HepG2 (cell line): ENCODE data around the gene SKIDA1. TPM values are rescaled to one million over a fixed set of nuclear protein-coding genes. Genes with fewer than 3 reads are reported as not detected.

Source experiments
- ATAC-seq: fragments of 200-7000 bp; cut with Tn5 transposase; 3 replicates; pipeline ENCODE4 v1.9.1; 2020; ENCODE audit warnings: mild to moderate bottlenecking, moderate library complexity
- BruUV-seq: library from RNA; stranded (reverse); fragments of 400-500 nt; replicated peaks from 2 replicates; lab custom pipeline; 2021; lab: Mats Ljungman, UMichigan
- CTCF ChIA-PET: fragments of 300-600 bp; formaldehyde crosslinking; extraction: SDS; loops from one replicate; lab custom pipeline; 2021; ENCODE audit warnings: low total read pairs, inconsistent platforms, low intra/inter-chr PET ratio; lab: Yijun Ruan, JAX
- POLR2A ChIA-PET: fragments of 350-600 bp; sonication (Branson Sonifier 250); formaldehyde crosslinking; loops from one replicate; lab custom pipeline; 2020; ENCODE audit warnings: antibody characterized with exemption, inconsistent platforms; lab: Yijun Ruan, JAX
- DNase-seq: peaks from one replicate; pipeline ENCODE4 v3.0.0-alpha.2; 2015; ENCODE audit warnings: low spot score
- FAIRE-seq: peaks from 3 replicates; lab custom pipeline; 2011; peaks lifted over from hg19 to GRCh38; lab: Jason Lieb, UNC
- H2AFZ ChIP-seq: one replicate; pipeline ENCODE4 v1.6.1; 2011; ENCODE audit warnings: low read length, inconsistent platforms
- H3K27ac ChIP-seq: fragments of 300-600 bp; 3 replicates; pipeline ENCODE4 v1.8.0; 2011; ENCODE audit warnings: mixed run types, mild to moderate bottlenecking, mixed read lengths, low read length, inconsistent platforms; ENCODE audit not compliant: insufficient read depth; ENCODE audit errors: extremely low read length
- H3K27me3 ChIP-seq, 2 experiments: fragments of 200-600 bp in 1 of 2; 2 replicates in 1 of 2; 3 replicates in 1 of 2; pipeline versions ENCODE4 v1.6.0 to v1.8.0; 2011; ENCODE audit warnings: low read length in 2 of 2, mild to moderate bottlenecking in 2 of 2, moderate library complexity in 2 of 2, inconsistent platforms in 1 of 2; ENCODE audit not compliant: insufficient read depth in 2 of 2, control insufficient read depth in 1 of 2
- H3K36me3 ChIP-seq, 2 experiments: fragments of 200-600 bp in 1 of 2; replicated peaks in 1 of 2; 2 replicates in 1 of 2; 3 replicates in 1 of 2; pipeline versions ENCODE4 v1.5.1 to v1.8.0; 2011; ENCODE audit warnings: low read length in 2 of 2, inconsistent platforms in 1 of 2; ENCODE audit not compliant: insufficient read depth in 2 of 2, control insufficient read depth in 1 of 2
- H3K4me1 ChIP-seq: 2 replicates; pipeline ENCODE4 v1.5.1; 2012; ENCODE audit warnings: low read length, inconsistent platforms; ENCODE audit not compliant: insufficient read depth
- H3K4me2 ChIP-seq: 2 replicates; pipeline ENCODE4 v1.6.0; 2011; ENCODE audit warnings: low read depth, low read length, inconsistent platforms
- H3K4me3 ChIP-seq, 3 experiments: fragments of 200-600 bp in 1 of 3; sonication (generic), shearing (Covaris generic) in 1 of 3; replicated peaks in 1 of 3; 2 replicates each; pipeline ENCODE4 v1.5.1; 2011 to 2016; ENCODE audit warnings: low read length in 3 of 3, inconsistent platforms in 2 of 3, low read depth in 2 of 3, mild to moderate bottlenecking in 2 of 3, control low read depth in 1 of 3, mixed read lengths in 1 of 3; ENCODE audit not compliant: insufficient read depth in 1 of 3
- H3K79me2 ChIP-seq: one replicate; pipeline ENCODE4 v1.6.1; 2011; ENCODE audit warnings: low read length, inconsistent platforms; ENCODE audit not compliant: insufficient read depth
- H3K9ac ChIP-seq: 2 replicates; pipeline ENCODE4 v1.6.0; 2011; ENCODE audit warnings: mild to moderate bottlenecking, low read depth, low read length, inconsistent platforms; ENCODE audit not compliant: insufficient read depth
- H3K9me3 ChIP-seq: 2 replicates; pipeline ENCODE4 v1.5.1; 2012; ENCODE audit warnings: mild to moderate bottlenecking, low read length
- H4K20me1 ChIP-seq: 2 replicates; pipeline ENCODE4 v1.6.0; 2011; ENCODE audit warnings: inconsistent platforms, mild to moderate bottlenecking, low read length, moderate library complexity; ENCODE audit not compliant: insufficient read depth
- JUNB ChIP-seq: sonication (generic); formaldehyde crosslinking; IDR thresholded peaks from 2 replicates; pipeline ENCODE4 v1.8.0; 2022; ENCODE audit warnings: missing genetic modification reagents, mild to moderate bottlenecking, borderline replicate concordance
- ZNF713 ChIP-seq: sonication (generic); formaldehyde crosslinking; IDR thresholded peaks from 2 replicates; pipeline ENCODE4 v1.4.0; 2020; ENCODE audit warnings: mild to moderate bottlenecking, missing genetic modification reagents
- WGBS: methylation state at CpG from one replicate; pipeline ENCODE4 v1.1.6; 2017; ENCODE audit warnings: low lambda C conversion rate; 5-methylcytosine and 5-hydroxymethylcytosine counted together
- in situ Hi-C: cut with HindIII; loops from 2 replicates; pipeline ENCODE4 v1.10.0; 2017; ENCODE audit warnings: low pct_unique_long_range_greater_than_20kb; ENCODE audit not compliant: extremely low pct_ligation_motif_present
- intact Hi-C: fragments of 100-400 bp; cut with micrococcal nuclease; formaldehyde crosslinking; loops from one replicate; pipeline ENCODE4 v1.10.0; 2022; ENCODE audit not compliant: unreplicated experiment
- polyA plus RNA-seq, 8 experiments: library from polyadenylated mRNA; depleted of rRNA in 3 of 8; stranded (reverse) in 7 of 8; unstranded in 1 of 8; fragments of >200 nt; fragmentation: Illumina TruSeq in 4 of 8; extraction: Trizol in 4 of 8; gene quantifications; 2 replicates each; pipeline versions ENCODE4 v1.2.1 to v1.2.3, GENCODE V29; 2011 to 2016; ENCODE audit warnings: low read depth in 4 of 8, missing spikeins in 1 of 8, mixed read lengths in 1 of 8; ENCODE audit not compliant: insufficient read depth in 1 of 8
- total RNA-seq, 5 experiments: library from RNA; depleted of rRNA; stranded (reverse); fragments of >200 nt; fragmentation: Illumina TruSeq; extraction: Trizol; gene quantifications; 2 replicates each; pipeline ENCODE4 v1.2.3, GENCODE V29; 2016; ENCODE audit warnings: low read depth in 1 of 5
- TF ChIP-seq, protein P1 (sequence below): sonication (generic); formaldehyde crosslinking; IDR thresholded peaks from 2 replicates; pipeline ENCODE4 v1.4.0; 2020; ENCODE audit warnings: missing genetic modification reagents, borderline replicate concordance
- TF ChIP-seq, protein P2 (sequence below): sonication (generic); formaldehyde crosslinking; IDR thresholded peaks from 2 replicates; pipeline ENCODE4 v1.8.0; 2022; ENCODE audit warnings: mild to moderate bottlenecking, missing genetic modification reagents, borderline replicate concordance
- TF ChIP-seq, protein P3 (sequence below), 2 experiments: sonication (generic) in 1 of 2; formaldehyde crosslinking in 1 of 2; IDR thresholded peaks; 2 replicates each; pipeline versions ENCODE4 v1.6.1 to v1.9.0; 2014 to 2022; ENCODE audit warnings: antibody characterized with exemption in 1 of 2, borderline replicate concordance in 1 of 2, inconsistent platforms in 1 of 2, low read depth in 1 of 2, missing genetic modification reagents in 1 of 2

Gene SKIDA1
- total and polyA plus RNA-seq, 2 of the 13 experiments (the other 11 are each of a cell fraction or from before 2014, with no cell fraction given), result 0.73 to 1.5 TPM

- TF ChIP-seq, protein P1, sequence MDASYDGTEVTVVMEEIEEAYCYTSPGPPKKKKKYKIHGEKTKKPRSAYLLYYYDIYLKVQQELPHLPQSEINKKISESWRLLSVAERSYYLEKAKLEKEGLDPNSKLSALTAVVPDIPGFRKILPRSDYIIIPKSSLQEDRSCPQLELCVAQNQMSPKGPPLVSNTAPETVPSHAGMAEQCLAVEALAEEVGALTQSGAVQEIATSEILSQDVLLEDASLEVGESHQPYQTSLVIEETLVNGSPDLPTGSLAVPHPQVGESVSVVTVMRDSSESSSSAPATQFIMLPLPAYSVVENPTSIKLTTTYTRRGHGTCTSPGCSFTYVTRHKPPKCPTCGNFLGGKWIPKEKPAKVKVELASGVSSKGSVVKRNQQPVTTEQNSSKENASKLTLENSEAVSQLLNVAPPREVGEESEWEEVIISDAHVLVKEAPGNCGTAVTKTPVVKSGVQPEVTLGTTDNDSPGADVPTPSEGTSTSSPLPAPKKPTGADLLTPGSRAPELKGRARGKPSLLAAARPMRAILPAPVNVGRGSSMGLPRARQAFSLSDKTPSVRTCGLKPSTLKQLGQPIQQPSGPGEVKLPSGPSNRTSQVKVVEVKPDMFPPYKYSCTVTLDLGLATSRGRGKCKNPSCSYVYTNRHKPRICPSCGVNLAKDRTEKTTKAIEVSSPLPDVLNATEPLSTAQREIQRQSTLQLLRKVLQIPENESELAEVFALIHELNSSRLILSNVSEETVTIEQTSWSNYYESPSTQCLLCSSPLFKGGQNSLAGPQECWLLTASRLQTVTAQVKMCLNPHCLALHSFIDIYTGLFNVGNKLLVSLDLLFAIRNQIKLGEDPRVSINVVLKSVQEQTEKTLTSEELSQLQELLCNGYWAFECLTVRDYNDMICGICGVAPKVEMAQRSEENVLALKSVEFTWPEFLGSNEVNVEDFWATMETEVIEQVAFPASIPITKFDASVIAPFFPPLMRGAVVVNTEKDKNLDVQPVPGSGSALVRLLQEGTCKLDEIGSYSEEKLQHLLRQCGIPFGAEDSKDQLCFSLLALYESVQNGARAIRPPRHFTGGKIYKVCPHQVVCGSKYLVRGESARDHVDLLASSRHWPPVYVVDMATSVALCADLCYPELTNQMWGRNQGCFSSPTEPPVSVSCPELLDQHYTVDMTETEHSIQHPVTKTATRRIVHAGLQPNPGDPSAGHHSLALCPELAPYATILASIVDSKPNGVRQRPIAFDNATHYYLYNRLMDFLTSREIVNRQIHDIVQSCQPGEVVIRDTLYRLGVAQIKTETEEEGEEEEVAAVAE, result peak; percentile 51; the same call in 1 of the 2 replicates
- TF ChIP-seq, all 625 proteins: peak for 52
Observed at GRCh38 chr10:21495002-21495751, 30.3 kb downstream of the SKIDA1 start (continued).

DNA sequence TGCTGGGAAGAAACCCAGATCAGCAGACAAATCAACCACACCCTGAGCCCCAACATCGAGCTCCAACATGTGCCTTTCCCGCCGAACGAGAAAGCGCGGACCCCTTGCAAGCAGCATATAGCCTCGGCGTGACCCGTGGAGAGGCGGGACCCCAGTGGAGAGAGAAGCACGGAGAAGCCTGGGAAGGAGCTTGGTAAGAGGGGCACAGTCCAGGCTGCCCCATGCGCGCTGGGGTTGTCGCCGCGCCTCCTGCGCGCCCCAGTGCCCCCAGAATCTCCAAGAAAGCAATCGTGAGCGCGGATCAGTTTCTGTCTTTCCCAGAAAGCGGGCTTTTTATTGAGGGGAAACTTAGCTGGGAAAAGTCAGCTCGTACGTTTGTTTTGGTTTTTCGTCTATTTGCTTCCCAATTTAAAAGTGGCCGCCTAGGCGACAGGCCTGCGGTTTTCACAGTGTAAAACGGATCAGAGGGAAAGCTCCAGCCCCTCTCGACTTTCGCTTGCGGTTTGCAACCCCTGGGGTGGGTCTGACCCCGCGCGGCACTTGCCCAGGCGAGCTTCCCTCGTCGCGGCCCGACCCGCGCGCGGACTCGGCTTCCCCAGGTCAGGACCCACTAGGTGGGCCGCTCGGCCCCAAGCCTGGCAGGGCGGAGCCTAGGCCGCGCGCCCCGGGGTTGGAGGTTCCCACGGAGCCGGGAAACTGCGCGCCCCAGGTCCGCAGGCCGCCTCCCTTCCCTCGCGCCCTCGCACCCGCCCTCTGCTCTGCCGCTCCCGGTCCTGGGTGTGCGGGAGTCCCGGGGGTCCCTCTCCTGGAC, 31.1 kb downstream of the SKIDA1 start:
- peaks cover 29% of the 10 kb centered on the region for H3K4me1 ChIP-seq
- H3K27me3 ChIP-seq, result no peaks in the 10 kb centered on the region; a peak in 1 of 5 replicates
- ChIA-PET CTCF (interaction anchor here (1.9 to 2.2 kb wide), 2 partner anchors 181 to 215 kb away, joined by 5 to 11 read pairs; no protein-coding TSS in a partner anchor), POLR2A (interaction anchor here (0.8 to 2.0 kb wide), 3 partner anchors 12 to 231 kb away, joined by 3 to 13 read pairs (median 6); partner anchors contain the start of gene SKIDA1)
- intact Hi-C loops, result loop anchor here (1.0 to 10.0 kb wide), 6 partner anchors 128 to 458 kb away; no protein-coding TSS in a partner anchor
- H3K9ac ChIP-seq, result peak overlapping the region; percentile 73
- no peaks in the 10 kb centered on the region for H4K20me1 ChIP-seq
- peak overlapping the region; percentile 50 for H3K27ac ChIP-seq
- H3K79me2 ChIP-seq, result peaks cover 5% of the 10 kb centered on the region
- H2AFZ ChIP-seq, result no peak overlapping the region
- FAIRE-seq (no peak), ATAC-seq (peak; percentile 14), DNase-seq (no peak)
- H3K36me3 ChIP-seq, result no peaks in the 10 kb centered on the region
- WGBS, result 54% methylated on average over 54 of the region's 66 CpGs
- no peaks in the 10 kb centered on the region for H3K9me3 ChIP-seq
- H3K4me2 ChIP-seq, result peak overlapping the region; percentile 97
- H3K4me3 ChIP-seq, result peak overlapping the region; percentile 82 to 95 (median 83)
- in situ Hi-C loops, result loop anchor here (10.0 to 25.0 kb wide), 2 partner anchors 207 to 460 kb away; no protein-coding TSS in a partner anchor
- BruUV-seq, result no TSS peak
- TF ChIP-seq, protein P2, sequence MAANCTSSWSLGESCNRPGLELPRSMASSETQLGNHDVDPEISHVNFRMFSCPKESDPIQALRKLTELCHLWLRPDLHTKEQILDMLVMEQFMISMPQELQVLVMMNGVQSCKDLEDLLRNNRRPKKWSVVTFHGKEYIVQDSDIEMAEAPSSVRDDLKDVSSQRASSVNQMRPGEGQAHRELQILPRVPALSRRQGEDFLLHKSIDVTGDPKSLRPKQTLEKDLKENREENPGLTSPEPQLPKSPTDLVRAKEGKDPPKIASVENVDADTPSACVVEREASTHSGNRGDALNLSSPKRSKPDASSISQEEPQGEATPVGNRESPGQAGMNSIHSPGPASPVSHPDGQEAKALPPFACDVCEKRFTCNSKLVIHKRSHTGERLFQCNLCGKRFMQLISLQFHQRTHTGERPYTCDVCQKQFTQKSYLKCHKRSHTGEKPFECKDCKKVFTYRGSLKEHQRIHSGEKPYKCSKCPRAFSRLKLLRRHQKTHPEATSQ (CRISPR knock-in tag), result peak; percentile 85; the same call in 1 of the 2 replicates
- TF ChIP-seq ZNF713 (CRISPR knock-in tag) (0 out of 2 replicates have a peak, but pooled peaks have one; percentile 29), JUNB (no peak)
- TF ChIP-seq, protein P3, sequence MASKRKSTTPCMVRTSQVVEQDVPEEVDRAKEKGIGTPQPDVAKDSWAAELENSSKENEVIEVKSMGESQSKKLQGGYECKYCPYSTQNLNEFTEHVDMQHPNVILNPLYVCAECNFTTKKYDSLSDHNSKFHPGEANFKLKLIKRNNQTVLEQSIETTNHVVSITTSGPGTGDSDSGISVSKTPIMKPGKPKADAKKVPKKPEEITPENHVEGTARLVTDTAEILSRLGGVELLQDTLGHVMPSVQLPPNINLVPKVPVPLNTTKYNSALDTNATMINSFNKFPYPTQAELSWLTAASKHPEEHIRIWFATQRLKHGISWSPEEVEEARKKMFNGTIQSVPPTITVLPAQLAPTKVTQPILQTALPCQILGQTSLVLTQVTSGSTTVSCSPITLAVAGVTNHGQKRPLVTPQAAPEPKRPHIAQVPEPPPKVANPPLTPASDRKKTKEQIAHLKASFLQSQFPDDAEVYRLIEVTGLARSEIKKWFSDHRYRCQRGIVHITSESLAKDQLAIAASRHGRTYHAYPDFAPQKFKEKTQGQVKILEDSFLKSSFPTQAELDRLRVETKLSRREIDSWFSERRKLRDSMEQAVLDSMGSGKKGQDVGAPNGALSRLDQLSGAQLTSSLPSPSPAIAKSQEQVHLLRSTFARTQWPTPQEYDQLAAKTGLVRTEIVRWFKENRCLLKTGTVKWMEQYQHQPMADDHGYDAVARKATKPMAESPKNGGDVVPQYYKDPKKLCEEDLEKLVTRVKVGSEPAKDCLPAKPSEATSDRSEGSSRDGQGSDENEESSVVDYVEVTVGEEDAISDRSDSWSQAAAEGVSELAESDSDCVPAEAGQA (IDR thresholded peaks at IDR 0.05; ENCODE audit: low read depth), result no peak
- TF ChIP-seq, protein P3 (CRISPR knock-in tag; IDR thresholded peaks at IDR 0.05; ENCODE audit: borderline replicate concordance), result no peak; the same call in none of the 2 replicates
